SK-N-SH treated with all-trans-retinoic acid at 6 μM for 48 hours (cell line): ENCODE results near the gene CLHC1.

ENCODE experiments used
- TOX ChIP-seq: fragments of 250-450 bp; sonication (Bioruptor Pico); IDR thresholded peaks from 2 replicates; pipeline ENCODE4 v1.8.0; 2021; ENCODE audit warnings: mild to moderate bottlenecking, moderate library complexity, borderline replicate concordance
- TF ChIP-seq, protein P1 (sequence below): fragments of 250-450 bp; sonication (Bioruptor Pico); IDR thresholded peaks from 2 replicates; pipeline ENCODE4 v1.8.0; 2021; ENCODE audit warnings: low read depth, mild to moderate bottlenecking, moderate library complexity, borderline replicate concordance
- TF ChIP-seq, protein P2 (sequence below): fragments of 250-450 bp; sonication (Bioruptor Pico); IDR thresholded peaks from 2 replicates; pipeline ENCODE4 v1.5.1; 2020; ENCODE audit warnings: low read depth, mild to moderate bottlenecking, moderate library complexity

DNA sequence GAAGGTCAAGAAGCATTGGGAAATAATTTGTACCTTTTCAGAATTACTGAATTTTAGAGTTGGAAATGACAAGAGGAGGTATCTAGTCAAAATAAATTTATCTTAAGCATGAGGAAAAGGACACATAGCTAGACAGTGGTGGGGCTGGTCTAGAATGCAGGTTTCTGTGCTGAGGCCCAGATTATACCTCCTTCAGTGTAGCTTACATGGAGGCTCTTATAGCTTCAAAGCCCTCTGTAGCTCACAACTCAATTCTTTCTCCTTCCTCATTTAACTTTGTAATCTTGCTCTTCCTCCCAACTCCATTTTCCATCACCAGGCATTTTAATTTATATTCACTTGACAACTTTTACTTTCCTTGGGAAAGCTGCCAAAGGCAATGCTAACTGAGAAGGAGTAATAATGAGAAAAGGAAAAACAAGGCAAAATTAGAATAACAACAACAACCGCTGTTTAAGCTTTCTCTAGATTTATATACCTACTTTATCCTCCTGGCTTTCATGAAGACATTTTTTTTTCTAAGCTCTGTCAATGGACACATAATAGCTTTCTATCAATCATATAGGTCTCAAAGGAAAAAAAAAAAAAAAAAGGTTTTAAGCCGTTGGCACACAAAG lies 58.5 kb downstream of the CLHC1 start:
- no peak for TF ChIP-seq TOX (CRISPR knock-in tag)
- TF ChIP-seq, protein P1, sequence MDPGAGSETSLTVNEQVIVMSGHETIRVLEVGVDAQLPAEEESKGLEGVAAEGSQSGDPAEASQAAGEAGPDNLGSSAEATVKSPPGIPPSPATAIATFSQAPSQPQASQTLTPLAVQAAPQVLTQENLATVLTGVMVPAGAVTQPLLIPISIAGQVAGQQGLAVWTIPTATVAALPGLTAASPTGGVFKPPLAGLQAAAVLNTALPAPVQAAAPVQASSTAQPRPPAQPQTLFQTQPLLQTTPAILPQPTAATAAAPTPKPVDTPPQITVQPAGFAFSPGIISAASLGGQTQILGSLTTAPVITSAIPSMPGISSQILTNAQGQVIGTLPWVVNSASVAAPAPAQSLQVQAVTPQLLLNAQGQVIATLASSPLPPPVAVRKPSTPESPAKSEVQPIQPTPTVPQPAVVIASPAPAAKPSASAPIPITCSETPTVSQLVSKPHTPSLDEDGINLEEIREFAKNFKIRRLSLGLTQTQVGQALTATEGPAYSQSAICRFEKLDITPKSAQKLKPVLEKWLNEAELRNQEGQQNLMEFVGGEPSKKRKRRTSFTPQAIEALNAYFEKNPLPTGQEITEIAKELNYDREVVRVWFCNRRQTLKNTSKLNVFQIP (CRISPR knock-in tag) = no peak
- TF ChIP-seq, protein P2, sequence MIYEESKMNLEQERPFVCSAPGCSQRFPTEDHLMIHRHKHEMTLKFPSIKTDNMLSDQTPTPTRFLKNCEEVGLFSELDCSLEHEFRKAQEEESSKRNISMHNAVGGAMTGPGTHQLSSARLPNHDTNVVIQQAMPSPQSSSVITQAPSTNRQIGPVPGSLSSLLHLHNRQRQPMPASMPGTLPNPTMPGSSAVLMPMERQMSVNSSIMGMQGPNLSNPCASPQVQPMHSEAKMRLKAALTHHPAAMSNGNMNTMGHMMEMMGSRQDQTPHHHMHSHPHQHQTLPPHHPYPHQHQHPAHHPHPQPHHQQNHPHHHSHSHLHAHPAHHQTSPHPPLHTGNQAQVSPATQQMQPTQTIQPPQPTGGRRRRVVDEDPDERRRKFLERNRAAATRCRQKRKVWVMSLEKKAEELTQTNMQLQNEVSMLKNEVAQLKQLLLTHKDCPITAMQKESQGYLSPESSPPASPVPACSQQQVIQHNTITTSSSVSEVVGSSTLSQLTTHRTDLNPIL (CRISPR knock-in tag) = no peak
